PFSK-1 (cell line): ENCODE results near the gene PCARE.

Experiments used
- SIN3A ChIP-seq: IDR thresholded peaks from 2 replicates; pipeline ENCODE4 v1.6.1; 2012; ENCODE audit warnings: mild to moderate bottlenecking, low read length, moderate library complexity, borderline replicate concordance; ENCODE audit not compliant: insufficient read depth
- TAF1 ChIP-seq: IDR thresholded peaks from 2 replicates; pipeline ENCODE4 v1.6.1; 2012; ENCODE audit warnings: low read length, control low read depth, borderline replicate concordance; ENCODE audit not compliant: insufficient read depth

DNA sequence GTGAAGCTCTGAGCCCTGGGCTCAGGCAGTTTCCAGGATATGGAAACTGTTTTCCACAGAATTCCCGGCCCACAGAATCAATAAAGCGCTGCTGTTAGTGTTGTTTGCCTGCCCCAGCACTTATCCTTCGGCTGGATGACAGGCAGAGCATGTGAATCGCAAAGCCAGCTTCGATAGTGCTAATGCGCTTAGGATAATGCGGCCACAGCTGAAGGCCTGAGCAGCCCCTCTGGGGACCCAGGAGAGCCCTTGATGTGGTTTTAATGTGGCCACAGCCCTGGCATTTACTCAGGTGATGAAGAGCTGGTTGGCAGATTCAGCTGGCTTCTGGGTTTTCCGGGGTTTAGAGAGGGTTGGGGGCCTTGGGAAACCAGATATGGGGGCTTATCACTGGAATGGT lies 23.7 kb downstream of the PCARE start:
- TF ChIP-seq TAF1 (no peak), SIN3A (no peak)
